Duodenal mucosa (tissue), 2 donors: Measurements from ENCODE around the gene FNDC11.

Source experiments
- H3K27ac ChIP-seq: one replicate; pipeline ENCODE4 v1.7.0; 2013; ENCODE audit warnings: low read depth, low read length
- H3K27me3 ChIP-seq, 2 donors: one replicate each; pipeline ENCODE4 v1.7.0; 2013; ENCODE audit warnings: low read length in 2 of 2, control low read depth in 1 of 2; ENCODE audit not compliant: insufficient read depth in 2 of 2, control insufficient read depth in 1 of 2
- H3K36me3 ChIP-seq, 2 donors: one replicate each; pipeline ENCODE4 v1.7.0; 2013; ENCODE audit warnings: low read length in 2 of 2, control low read depth in 1 of 2; ENCODE audit not compliant: insufficient read depth in 2 of 2, control insufficient read depth in 1 of 2
- H3K4me1 ChIP-seq, 2 donors: one replicate each; pipeline ENCODE4 v1.7.0; 2013; ENCODE audit warnings: low read length in 2 of 2, control low read depth in 1 of 2; ENCODE audit not compliant: insufficient read depth in 2 of 2, control insufficient read depth in 1 of 2
- H3K4me3 ChIP-seq, 2 donors: one replicate each; pipeline ENCODE4 v1.7.0; 2013; ENCODE audit warnings: low read length in 2 of 2, low read depth in 1 of 2
- H3K9ac ChIP-seq, 2 donors: one replicate each; pipeline ENCODE4 v1.7.0; 2013; ENCODE audit warnings: low read length in 2 of 2, low read depth in 1 of 2
- H3K9me3 ChIP-seq, 2 donors: one replicate each; pipeline ENCODE4 v1.7.0; 2013; ENCODE audit warnings: low read length in 2 of 2, control low read depth in 1 of 2; ENCODE audit not compliant: control insufficient read depth in 1 of 2

Gene FNDC11

GRCh38 chr20:63591147-63591533 is 37.2 kb downstream of the FNDC11 start:
- Histone ChIP-seq H3K27me3 (no peaks in the 10 kb centered on the region), H3K9ac (no peak overlapping the region), H3K4me1 (no peaks in the 10 kb centered on the region)

GRCh38 chr20:63591786-63592355 is 37.9 kb downstream of the FNDC11 start:
- Histone ChIP-seq H3K9ac (no peak overlapping the region), H3K9me3 (no peaks in the 10 kb centered on the region), H3K27me3 (no peaks in the 10 kb centered on the region), H3K36me3 (peaks cover 10 to 61% of the 10 kb centered on the region in 2 donors), H3K4me1 (no peaks in the 10 kb centered on the region), H3K27ac (no peak overlapping the region), H3K4me3 (no peak overlapping the region)

More at GRCh38 chr20:63591147-63591533, 37.2 kb downstream of the FNDC11 start:
- Histone ChIP-seq H3K4me3 (no peak overlapping the region), H3K27ac (no peak overlapping the region), H3K9me3 (no peaks in the 10 kb centered on the region), H3K36me3 (peaks cover 10 to 57% of the 10 kb centered on the region in 2 donors)

- no peaks in the 10 kb centered on the region for H3K27me3 ChIP-seq
- H3K4me3 ChIP-seq, result no peak overlapping the region
- no peaks in the 10 kb centered on the region for H3K9me3 ChIP-seq
- H3K27ac ChIP-seq, result no peak overlapping the region
- H3K4me1 ChIP-seq, result no peaks in the 10 kb centered on the region
- H3K36me3 ChIP-seq, result peaks cover 12 to 66% of the 10 kb centered on the region in 2 donors
- no peak overlapping the region for H3K9ac ChIP-seq
Observed at GRCh38 chr20:63592661-63593060, 38.7 kb downstream of the FNDC11 start.

- Histone ChIP-seq H3K36me3 (peaks cover 15 to 73% of the 10 kb centered on the region in 2 donors), H3K27me3 (no peaks in the 10 kb centered on the region), H3K9ac (no peak overlapping the region), H3K27ac (no peak overlapping the region), H3K4me1 (no peaks in the 10 kb centered on the region), H3K4me3 (no peak overlapping the region), H3K9me3 (no peaks in the 10 kb centered on the region)
Observed at GRCh38 chr20:63594043-63594561, 40.1 kb downstream of the FNDC11 start.

GRCh38 chr20:63595416-63596127 is 41.6 kb downstream of the FNDC11 start:
- H3K4me3 ChIP-seq, result no peak overlapping the region
- H3K9ac ChIP-seq, result no peak overlapping the region
- H3K27me3 ChIP-seq, result no peaks in the 10 kb centered on the region
- H3K9me3 ChIP-seq, result no peaks in the 10 kb centered on the region
- H3K4me1 ChIP-seq, result no peaks in the 10 kb centered on the region
- peaks cover 15 to 67% of the 10 kb centered on the region in 2 donors for H3K36me3 ChIP-seq
- H3K27ac ChIP-seq, result no peak overlapping the region

GRCh38 chr20:63596423-63596822 is 42.5 kb downstream of the FNDC11 start:
- H3K27ac ChIP-seq, result no peak overlapping the region

GRCh38 chr20:63597651-63598478 is 43.9 kb downstream of the FNDC11 start:
- Histone ChIP-seq H3K27ac (no peak overlapping the region), H3K36me3 (peaks cover 16 to 60% of the 10 kb centered on the region in 2 donors), H3K27me3 (no peaks in the 10 kb centered on the region), H3K4me1 (no peaks in the 10 kb centered on the region), H3K4me3 (no peak overlapping the region), H3K9me3 (no peaks in the 10 kb centered on the region), H3K9ac (no peak overlapping the region)

More at GRCh38 chr20:63596423-63596822, 42.5 kb downstream of the FNDC11 start:
- Histone ChIP-seq H3K27me3 (no peaks in the 10 kb centered on the region), H3K36me3 (peaks cover 11 to 66% of the 10 kb centered on the region in 2 donors), H3K9ac (no peak overlapping the region), H3K4me1 (no peaks in the 10 kb centered on the region), H3K9me3 (no peaks in the 10 kb centered on the region), H3K4me3 (no peak overlapping the region)

- H3K4me3 ChIP-seq, result no peak overlapping the region
- no peak overlapping the region for H3K27ac ChIP-seq
- H3K36me3 ChIP-seq, result peaks cover 17 to 61% of the 10 kb centered on the region in 2 donors
- no peak overlapping the region for H3K9ac ChIP-seq
- H3K9me3 ChIP-seq, result no peaks in the 10 kb centered on the region
- no peaks in the 10 kb centered on the region for H3K27me3 ChIP-seq
- H3K4me1 ChIP-seq, result no peaks in the 10 kb centered on the region
Observed at GRCh38 chr20:63598479-63599395, 44.8 kb downstream of the FNDC11 start.

GRCh38 chr20:63599396-63600050 is 45.6 kb downstream of the FNDC11 start:
- no peak overlapping the region for H3K27ac ChIP-seq
- H3K36me3 ChIP-seq, result peaks cover 17 to 56% of the 10 kb centered on the region in 2 donors
- no peak overlapping the region for H3K4me3 ChIP-seq
- H3K4me1 ChIP-seq, result no peaks in the 10 kb centered on the region
- H3K9me3 ChIP-seq, result no peaks in the 10 kb centered on the region
- H3K9ac ChIP-seq, result no peak overlapping the region
- no peaks in the 10 kb centered on the region for H3K27me3 ChIP-seq
